Measurements from ENCODE around the gene LRRC41. TPM values are rescaled to one million over a fixed set of nuclear protein-coding genes. Genes with fewer than 3 reads are reported as not detected.
A peak's percentile ranks its signal among the peaks of the same experiment; 100 is the strongest.

Gene LRRC41
- total and polyA plus RNA-seq, 4 donors = 44.6 to 76.2 (median 70.1) TPM

- no peak overlapping the region for H3K27ac ChIP-seq (ENCODE audit: low read depth, low read length)
- no peak for DNase-seq (ENCODE audit: low read depth in 4 of 6, low spot score in 6 of 6)
Measured at GRCh38 chr1:46275030-46275337, 28.4 kb downstream of the LRRC41 start.

GRCh38 chr1:46274225-46275029 lies 29.0 kb downstream of the LRRC41 start:
- WGBS (ENCODE audit: insufficient coverage) = 98% methylated on average over 5 of the region's 6 CpGs
- no peaks in the 10 kb centered on the region for H3K9me3 ChIP-seq (ENCODE audit: control insufficient read depth, insufficient read depth, low read length)
- no peaks in the 10 kb centered on the region for H3K27me3 ChIP-seq (ENCODE audit: control insufficient read depth, insufficient read depth, low read length)
- H3K36me3 ChIP-seq (ENCODE audit: control insufficient read depth, insufficient read depth, low read length) = peaks cover 21% of the 10 kb centered on the region
- DNase-seq (ENCODE audit: low read depth in 4 of 6, low spot score in 6 of 6) = no peak
- no peaks in the 10 kb centered on the region for H3K4me1 ChIP-seq (ENCODE audit: control insufficient read depth, insufficient read depth, low read length)
- no peak overlapping the region for H3K27ac ChIP-seq (ENCODE audit: low read depth, low read length)
- no peak overlapping the region for H3K4me3 ChIP-seq (ENCODE audit: low read depth, low read length)

More at GRCh38 chr1:46275030-46275337, 28.4 kb downstream of the LRRC41 start:
- no peaks in the 10 kb centered on the region for H3K9me3 ChIP-seq (ENCODE audit: control insufficient read depth, insufficient read depth, low read length)
- no peaks in the 10 kb centered on the region for H3K27me3 ChIP-seq (ENCODE audit: control insufficient read depth, insufficient read depth, low read length)
- 97% methylated on average over 6 of the region's 6 CpGs for WGBS (ENCODE audit: insufficient coverage)
- H3K4me3 ChIP-seq (ENCODE audit: low read depth, low read length) = no peak overlapping the region
- H3K36me3 ChIP-seq (ENCODE audit: control insufficient read depth, insufficient read depth, low read length) = peaks cover 27% of the 10 kb centered on the region
- no peaks in the 10 kb centered on the region for H3K4me1 ChIP-seq (ENCODE audit: control insufficient read depth, insufficient read depth, low read length)

- H3K4me3 ChIP-seq (ENCODE audit: low read depth, low read length) = no peak overlapping the region
- H3K27me3 ChIP-seq (ENCODE audit: control insufficient read depth, insufficient read depth, low read length) = no peaks in the 10 kb centered on the region
- no peaks in the 10 kb centered on the region for H3K9me3 ChIP-seq (ENCODE audit: control insufficient read depth, insufficient read depth, low read length)
- DNase-seq (ENCODE audit: low read depth in 4 of 6, low spot score in 6 of 6) = no peak
- H3K4me1 ChIP-seq (ENCODE audit: control insufficient read depth, insufficient read depth, low read length) = no peaks in the 10 kb centered on the region
- no CpG with 5 or more reads among the region's 1 CpG for WGBS (ENCODE audit: insufficient coverage)
- H3K36me3 ChIP-seq (ENCODE audit: control insufficient read depth, insufficient read depth, low read length) = peaks cover 6% of the 10 kb centered on the region
- no peak overlapping the region for H3K27ac ChIP-seq (ENCODE audit: low read depth, low read length)
Measured at GRCh38 chr1:46268578-46268977, 34.8 kb downstream of the LRRC41 start.

GRCh38 chr1:46263146-46263545 lies 40.3 kb downstream of the LRRC41 start:
- no peak overlapping the region for H3K27ac ChIP-seq (ENCODE audit: low read depth, low read length)
- H3K4me1 ChIP-seq (ENCODE audit: control insufficient read depth, insufficient read depth, low read length) = no peaks in the 10 kb centered on the region
- WGBS (ENCODE audit: insufficient coverage) = 100% methylated on average over 1 of the region's 2 CpGs
- DNase-seq (ENCODE audit: low read depth in 4 of 6, low spot score in 6 of 6) = no peak
- H3K27me3 ChIP-seq (ENCODE audit: control insufficient read depth, insufficient read depth, low read length) = no peaks in the 10 kb centered on the region
- H3K9me3 ChIP-seq (ENCODE audit: control insufficient read depth, insufficient read depth, low read length) = no peaks in the 10 kb centered on the region
- H3K36me3 ChIP-seq (ENCODE audit: control insufficient read depth, insufficient read depth, low read length) = peaks cover 7% of the 10 kb centered on the region
- H3K4me3 ChIP-seq (ENCODE audit: low read depth, low read length) = no peak overlapping the region

- Histone ChIP-seq H3K4me3 (ENCODE audit: low read depth, low read length) (no peak overlapping the region), H3K4me1 (ENCODE audit: control insufficient read depth, insufficient read depth, low read length) (no peaks in the 10 kb centered on the region), H3K9me3 (ENCODE audit: control insufficient read depth, insufficient read depth, low read length) (no peaks in the 10 kb centered on the region), H3K27me3 (ENCODE audit: control insufficient read depth, insufficient read depth, low read length) (no peaks in the 10 kb centered on the region), H3K36me3 (ENCODE audit: control insufficient read depth, insufficient read depth, low read length) (peaks cover 7% of the 10 kb centered on the region), H3K27ac (ENCODE audit: low read depth, low read length) (no peak overlapping the region)
- no peak for DNase-seq (ENCODE audit: low read depth in 4 of 6, low spot score in 6 of 6)
- no CpG with 5 or more reads among the region's 1 CpG for WGBS (ENCODE audit: insufficient coverage)
Measured at GRCh38 chr1:46262508-46262907, 40.9 kb downstream of the LRRC41 start.

- WGBS (ENCODE audit: insufficient coverage) = 100% methylated on average over 1 of the region's 2 CpGs
- no peaks in the 10 kb centered on the region for H3K36me3 ChIP-seq (ENCODE audit: control insufficient read depth, insufficient read depth, low read length)
- no peak overlapping the region for H3K27ac ChIP-seq (ENCODE audit: low read depth, low read length)
- no peaks in the 10 kb centered on the region for H3K4me1 ChIP-seq (ENCODE audit: control insufficient read depth, insufficient read depth, low read length)
- H3K9me3 ChIP-seq (ENCODE audit: control insufficient read depth, insufficient read depth, low read length) = no peaks in the 10 kb centered on the region
- DNase-seq (ENCODE audit: low read depth in 4 of 6, low spot score in 6 of 6) = no peak
- no peaks in the 10 kb centered on the region for H3K27me3 ChIP-seq (ENCODE audit: control insufficient read depth, insufficient read depth, low read length)
- H3K4me3 ChIP-seq (ENCODE audit: low read depth, low read length) = no peak overlapping the region
Measured at GRCh38 chr1:46256523-46256922, 46.9 kb downstream of the LRRC41 start.

GRCh38 chr1:46254668-46255067 lies 48.7 kb downstream of the LRRC41 start:
- H3K27me3 ChIP-seq (ENCODE audit: control insufficient read depth, insufficient read depth, low read length) = no peaks in the 10 kb centered on the region
- H3K4me1 ChIP-seq (ENCODE audit: control insufficient read depth, insufficient read depth, low read length) = no peaks in the 10 kb centered on the region
- no peak for DNase-seq (ENCODE audit: low read depth in 4 of 6, low spot score in 6 of 6)
- 97% methylated on average over 5 of the region's 5 CpGs for WGBS (ENCODE audit: insufficient coverage)
- H3K9me3 ChIP-seq (ENCODE audit: control insufficient read depth, insufficient read depth, low read length) = no peaks in the 10 kb centered on the region
- H3K4me3 ChIP-seq (ENCODE audit: low read depth, low read length) = no peak overlapping the region
- no peak overlapping the region for H3K27ac ChIP-seq (ENCODE audit: low read depth, low read length)
- no peaks in the 10 kb centered on the region for H3K36me3 ChIP-seq (ENCODE audit: control insufficient read depth, insufficient read depth, low read length)

GRCh38 chr1:46248122-46248920 lies 55.1 kb downstream of the LRRC41 start:
- Histone ChIP-seq H3K4me3 (ENCODE audit: low read depth, low read length) (peak overlapping the region; percentile 78), H3K27ac (ENCODE audit: low read depth, low read length) (no peak overlapping the region), H3K27me3 (ENCODE audit: control insufficient read depth, insufficient read depth, low read length) (no peaks in the 10 kb centered on the region), H3K36me3 (ENCODE audit: control insufficient read depth, insufficient read depth, low read length) (no peaks in the 10 kb centered on the region), H3K4me1 (ENCODE audit: control insufficient read depth, insufficient read depth, low read length) (peaks cover 15% of the 10 kb centered on the region), H3K9me3 (ENCODE audit: control insufficient read depth, insufficient read depth, low read length) (no peaks in the 10 kb centered on the region)
- WGBS (ENCODE audit: insufficient coverage) = 0% methylated on average over 6 of the region's 7 CpGs
- DNase-seq (ENCODE audit: low read depth in 4 of 6, low spot score in 6 of 6) = peak in 1 of 6 donors; percentile 26

- Histone ChIP-seq H3K4me3 (ENCODE audit: low read depth, low read length) (peak within 1 kb of the TSS; percentile 78), H3K36me3 (ENCODE audit: control insufficient read depth, insufficient read depth, low read length) (no peaks in the 10 kb centered on the region), H3K27me3 (ENCODE audit: control insufficient read depth, insufficient read depth, low read length) (no peaks in the 10 kb centered on the region), H3K27ac (ENCODE audit: low read depth, low read length) (peak within 1 kb of the TSS; percentile 74), H3K4me1 (ENCODE audit: control insufficient read depth, insufficient read depth, low read length) (peaks cover 15% of the 10 kb centered on the region), H3K9me3 (ENCODE audit: control insufficient read depth, insufficient read depth, low read length) (no peaks in the 10 kb centered on the region)
- under 1% methylated on average over 36 of the region's 49 CpGs for WGBS (ENCODE audit: insufficient coverage)
- peak; percentile 88 to 99 (median 98) for DNase-seq (ENCODE audit: low read depth in 4 of 6, low spot score in 6 of 6)
Measured at GRCh38 chr1:46247436-46248121, 55.8 kb downstream of the LRRC41 start, which contains the start of gene RAD54L. RAD54L (plus strand) TSS chr1:46247763; CDS start chr1:46248406, 643 bp downstream.

Data from spinal cord (tissue), 10 donors.